ENCODE data around the gene TMEM204.

TMEM204 gene

GRCh38 chr16:1596516-1596915, 63.0 kb downstream of the TMEM204 start:
- DNase-seq (ENCODE audit: low read depth), result no peak

- DNase-seq (ENCODE audit: low read depth), result no peak
Measured at GRCh38 chr16:1597154-1597553, 63.7 kb downstream of the TMEM204 start.

- no peak for DNase-seq (ENCODE audit: low read depth)
Measured at GRCh38 chr16:1601031-1601430, 67.6 kb downstream of the TMEM204 start.

GRCh38 chr16:1601489-1601888, 68.0 kb downstream of the TMEM204 start:
- no peak for DNase-seq (ENCODE audit: low read depth)

DNA sequence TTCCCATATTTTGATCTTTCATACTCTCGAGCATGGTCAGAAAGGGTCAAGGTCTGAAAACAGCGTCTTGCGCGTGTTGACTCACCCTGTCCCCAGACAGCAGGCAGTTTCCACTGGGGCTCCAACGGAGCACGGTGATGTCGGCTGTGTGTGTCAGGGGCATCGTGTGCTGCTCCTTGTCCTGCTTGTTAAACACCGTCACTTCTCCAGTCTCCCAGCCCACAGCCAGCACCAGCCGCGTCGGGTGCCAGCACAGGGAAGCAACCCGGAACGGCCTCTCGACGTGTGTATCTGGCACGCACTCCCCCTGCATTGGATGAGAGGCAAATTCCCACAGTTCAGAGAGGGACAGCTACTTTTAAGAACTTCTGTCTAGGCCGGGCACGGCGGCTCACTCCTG, 68.8 kb downstream of the TMEM204 start:
- no peak for DNase-seq (ENCODE audit: low read depth)

Measured in activated gamma-delta T cell treated with anti-CD3 and anti-CD28 coated beads, Interleukin-2, amount 50 U/mL, for 16 hours (primary cell).